GM06990 (cell line): ENCODE data around the gene SYK.
"Not testable (repeated sequence)": the region's sequence is repeated elsewhere in the genome, so short reads cannot be mapped to it uniquely, and the experiment has no call there.

Source experiments
- DNase-seq: peaks from one replicate; pipeline ENCODE4 v3.0.0-alpha.2; 2011; ENCODE audit not compliant: insufficient read length; ENCODE audit errors: extremely low read depth
- H3K27me3 ChIP-seq: replicated peaks from 2 replicates; pipeline ENCODE4 v1.6.0; 2011; ENCODE audit warnings: low read length; ENCODE audit not compliant: control insufficient read depth, insufficient read depth
- H3K36me3 ChIP-seq: 2 replicates; pipeline ENCODE4 v1.5.1; 2011; ENCODE audit warnings: low read length; ENCODE audit not compliant: control insufficient read depth, insufficient read depth
- H3K4me3 ChIP-seq: replicated peaks from 2 replicates; pipeline ENCODE4 v1.5.1; 2011; ENCODE audit warnings: low read depth, mild to moderate bottlenecking, control low read depth, low read length
- CTCF ChIP-seq: IDR thresholded peaks from 2 replicates; pipeline ENCODE4 v1.5.1; 2011; ENCODE audit warnings: low read length, control low read depth, mild to moderate bottlenecking, inconsistent platforms; ENCODE audit not compliant: insufficient read depth, poor library complexity, severe bottlenecking

Gene SYK

GRCh38 chr9:90882991-90883600 lies 81.5 kb downstream of the SYK start:
- no peaks in the 10 kb centered on the region for H3K27me3 ChIP-seq
- DNase-seq, result no peak
- H3K36me3 ChIP-seq, result peaks cover 6% of the 10 kb centered on the region
- H3K4me3 ChIP-seq, result no peak overlapping the region
- TF ChIP-seq CTCF, result no peak

DNA sequence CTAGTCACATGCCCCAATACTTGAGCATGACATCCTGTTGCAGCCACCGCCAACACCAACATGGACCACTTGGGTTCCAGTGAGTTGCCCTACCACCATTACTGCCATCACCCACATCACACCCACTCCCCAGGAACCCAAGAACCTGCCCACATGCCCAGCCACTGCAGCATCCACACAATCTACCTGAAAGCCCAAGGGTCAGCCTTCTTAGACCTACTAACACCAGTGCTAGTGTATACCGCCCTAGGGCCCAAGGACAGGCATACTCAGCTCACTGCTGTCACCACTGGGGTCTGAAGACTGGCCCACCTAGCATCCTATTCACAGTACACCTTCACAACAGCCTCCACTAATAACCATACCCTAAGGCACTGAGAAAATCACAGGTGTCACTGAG lies 82.0 kb downstream of the SYK start:
- DNase-seq, result no peak
- Histone ChIP-seq H3K4me3 (no peak overlapping the region), H3K27me3 (no peaks in the 10 kb centered on the region), H3K36me3 (peaks cover 6% of the 10 kb centered on the region)
- no peak for TF ChIP-seq CTCF

- H3K27me3 ChIP-seq, result no peaks in the 10 kb centered on the region
- no peak overlapping the region for H3K4me3 ChIP-seq
- peaks cover 8% of the 10 kb centered on the region for H3K36me3 ChIP-seq
- no peak for DNase-seq
- no peak for TF ChIP-seq CTCF
Measured at GRCh38 chr9:90884178-90884577, 82.6 kb downstream of the SYK start.

DNA sequence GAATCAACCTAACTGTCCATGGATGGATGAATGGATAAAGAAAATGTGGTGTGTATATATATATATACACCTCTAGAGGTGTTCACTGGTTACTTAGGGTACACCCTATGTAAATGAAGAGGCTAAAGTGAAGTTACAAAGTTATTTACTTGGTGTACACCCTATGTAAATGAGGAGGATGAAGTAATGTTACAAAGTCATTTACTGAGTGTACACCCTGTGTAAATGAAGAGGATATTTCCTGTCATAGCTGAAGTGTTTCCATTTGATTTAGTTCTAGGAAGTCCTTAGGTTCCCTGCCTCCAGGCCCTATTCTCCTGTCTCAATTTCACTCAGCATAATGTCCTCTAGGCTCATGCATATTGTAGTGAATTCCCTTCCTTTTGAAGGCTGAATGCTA lies 85.2 kb downstream of the SYK start:
- H3K4me3 ChIP-seq, DNase-seq, H3K36me3 ChIP-seq, H3K27me3 ChIP-seq: not testable (repeated sequence)

DNA sequence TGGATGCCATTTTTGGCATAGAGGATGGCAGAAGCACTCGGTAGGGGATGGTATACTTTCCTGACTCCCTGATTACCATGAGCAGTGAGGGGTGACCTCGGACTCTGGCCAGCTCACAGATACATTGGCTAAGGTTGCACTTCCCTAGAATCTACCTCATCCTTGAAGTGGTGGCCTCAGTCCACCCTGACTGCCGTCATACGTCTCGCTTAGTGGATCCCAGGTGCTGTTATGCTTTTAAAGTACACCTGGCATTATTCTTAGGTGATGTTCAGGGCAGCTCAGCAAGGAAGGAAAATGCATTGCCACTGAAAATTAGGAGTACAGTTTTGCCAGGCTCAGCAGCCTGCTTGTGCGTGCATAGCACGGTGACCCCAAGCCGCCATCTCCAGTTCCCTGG lies 87.3 kb downstream of the SYK start:
- H3K27me3 ChIP-seq, result no peaks in the 10 kb centered on the region

More for the DNA sequence above, 87.3 kb downstream of the SYK start:
- Histone ChIP-seq H3K4me3 (no peak overlapping the region), H3K36me3 (peaks cover 5% of the 10 kb centered on the region)
- no peak for TF ChIP-seq CTCF
- no peak for DNase-seq
